IMR-90 (cell line): ENCODE measurements around the gene CTNNA2. TPM values are rescaled to one million over a fixed set of nuclear protein-coding genes. Genes with fewer than 3 reads are reported as not detected.

Experiments
- ATAC-seq: fragments of 200-7000 bp; cut with Tn5 transposase; 2 replicates; pipeline ENCODE4 v1.9.1; 2020; ENCODE audit warnings: low read depth, mild to moderate bottlenecking, moderate library complexity
- BruUV-seq: library from RNA; stranded (reverse); fragments of 400-500 nt; replicated peaks from 2 replicates; lab custom pipeline; 2021; lab: Mats Ljungman, UMichigan
- CTCF ChIA-PET: fragments of 300-600 bp; formaldehyde crosslinking; extraction: SDS; loops from one replicate; lab custom pipeline; 2021; ENCODE audit warnings: antibody characterized with exemption; lab: Yijun Ruan, JAX
- POLR2A ChIA-PET: fragments of 300-600 bp; sonication (Branson Sonifier 250); formaldehyde crosslinking; loops from one replicate; lab custom pipeline; 2022; ENCODE audit warnings: antibody characterized with exemption; ENCODE audit not compliant: unreplicated experiment; lab: Charles Lee
- DNase-seq: peaks from one replicate; pipeline ENCODE4 v3.0.0; 2013
- H2AFZ ChIP-seq: replicated peaks from 2 replicates; pipeline ENCODE3; 2013; ENCODE audit warnings: low read length, mild to moderate bottlenecking; ENCODE audit not compliant: poor library complexity
- H2AK5ac ChIP-seq: 2 replicates; pipeline ENCODE4 v1.6.1; 2013; ENCODE audit warnings: low read depth, low read length, inconsistent platforms
- H2AK9ac ChIP-seq: replicated peaks from 2 replicates; pipeline ENCODE3; 2013; ENCODE audit warnings: mild to moderate bottlenecking, low read depth, low read length, moderate library complexity; ENCODE audit not compliant: poor library complexity
- H2BK120ac ChIP-seq: 2 replicates; pipeline ENCODE4 v1.6.1; 2013; ENCODE audit warnings: low read depth, low read length, inconsistent platforms
- H2BK15ac ChIP-seq: 3 replicates; pipeline ENCODE4 v1.6.1; 2013; ENCODE audit warnings: low read depth, low read length, inconsistent platforms
- H2BK20ac ChIP-seq: 2 replicates; pipeline ENCODE4 v1.6.1; 2013; ENCODE audit warnings: low read depth, mild to moderate bottlenecking, inconsistent platforms, low read length, moderate library complexity
- H2BK5ac ChIP-seq: 2 replicates; pipeline ENCODE4 v1.6.1; 2013; ENCODE audit warnings: mild to moderate bottlenecking, low read depth, low read length, inconsistent platforms; ENCODE audit not compliant: poor library complexity, severe bottlenecking
- H3K14ac ChIP-seq: replicated peaks from 2 replicates; pipeline ENCODE4 v1.6.1; 2013; ENCODE audit warnings: low read depth, low read length, inconsistent platforms
- H3K18ac ChIP-seq: 2 replicates; pipeline ENCODE4 v1.6.1; 2013; ENCODE audit warnings: low read depth, low read length, control low read depth
- H3K23ac ChIP-seq: 2 replicates; pipeline ENCODE4 v1.6.1; 2013; ENCODE audit warnings: low read depth, low read length, inconsistent platforms
- H3K27ac ChIP-seq: 2 replicates; pipeline ENCODE4 v1.5.1; 2013; ENCODE audit warnings: mild to moderate bottlenecking, control low read depth, low read length; ENCODE audit not compliant: insufficient read depth
- H3K27me3 ChIP-seq: 2 replicates; pipeline ENCODE4 v1.6.1; 2013; ENCODE audit warnings: low read length; ENCODE audit not compliant: control insufficient read depth, insufficient read depth
- H3K36me3 ChIP-seq: 2 replicates; pipeline ENCODE4 v1.6.1; 2013; ENCODE audit warnings: low read length, mixed read lengths; ENCODE audit not compliant: control insufficient read depth, insufficient read depth
- H3K4ac ChIP-seq: 2 replicates; pipeline ENCODE4 v1.6.1; 2013; ENCODE audit warnings: low read depth, low read length, inconsistent platforms
- H3K4me1 ChIP-seq: 2 replicates; pipeline ENCODE4 v1.6.1; 2013; ENCODE audit warnings: low read length, mixed read lengths; ENCODE audit not compliant: control insufficient read depth, insufficient read depth
- H3K4me2 ChIP-seq: 2 replicates; pipeline ENCODE4 v1.6.1; 2013; ENCODE audit warnings: low read depth, mild to moderate bottlenecking, control low read depth, low read length, moderate library complexity
- H3K4me3 ChIP-seq: 2 replicates; pipeline ENCODE4 v1.5.1; 2013; ENCODE audit warnings: low read depth, mild to moderate bottlenecking, control low read depth, low read length, moderate library complexity; ENCODE audit not compliant: insufficient read depth
- H3K56ac ChIP-seq: 2 replicates; pipeline ENCODE4 v1.6.1; 2013; ENCODE audit warnings: low read length, inconsistent platforms; ENCODE audit not compliant: insufficient read depth; ENCODE audit errors: extremely low read depth
- H3K79me1 ChIP-seq, 2 experiments: 2 replicates each; pipeline ENCODE4 v1.6.1; 2013; ENCODE audit warnings: low read length in 2 of 2, inconsistent platforms in 1 of 2, low read depth in 1 of 2
- H3K9ac ChIP-seq: 2 replicates; pipeline ENCODE4 v1.6.1; 2013; ENCODE audit warnings: low read depth, low read length, control low read depth
- H3K9me1 ChIP-seq: 2 replicates; pipeline ENCODE4 v1.6.1; 2013; ENCODE audit warnings: low read length, inconsistent platforms; ENCODE audit not compliant: insufficient read depth
- H3K9me3 ChIP-seq: 2 replicates; pipeline ENCODE4 v1.6.1; 2013; ENCODE audit warnings: low read length; ENCODE audit not compliant: control insufficient read depth, insufficient read depth
- H4K20me1 ChIP-seq: 2 replicates; pipeline ENCODE4 v1.6.1; 2013; ENCODE audit warnings: low read length, inconsistent platforms; ENCODE audit not compliant: insufficient read depth
- H4K5ac ChIP-seq: 2 replicates; pipeline ENCODE4 v1.6.1; 2013; ENCODE audit warnings: mild to moderate bottlenecking, low read depth, low read length, control low read depth
- H4K8ac ChIP-seq, 2 experiments: 2 replicates each; pipeline ENCODE4 v1.6.1; 2013; ENCODE audit warnings: low read depth in 2 of 2, low read length in 2 of 2, control low read depth in 1 of 2, inconsistent platforms in 1 of 2
- H4K91ac ChIP-seq: 2 replicates; pipeline ENCODE4 v1.6.1; 2013; ENCODE audit warnings: low read depth, low read length, inconsistent platforms; ENCODE audit not compliant: insufficient read depth
- CEBPB ChIP-seq: IDR thresholded peaks from 2 replicates; pipeline ENCODE4 v1.6.1; 2012; ENCODE audit warnings: low read depth, low read length, improper control_type of control experiment
- MAFK ChIP-seq: IDR thresholded peaks from 2 replicates; pipeline ENCODE4 v1.6.1; 2012; ENCODE audit warnings: low read depth, low read length, improper control_type of control experiment
- dilution Hi-C: fragments of 300-500 bp; cut with HindIII; formaldehyde crosslinking; loops from one replicate; pipeline ENCODE4 v1.14.3; 2018; ENCODE audit warnings: low sequenced_read_pairs; ENCODE audit not compliant: unreplicated experiment
- in situ Hi-C: fragments of 300-500 bp; cut with MboI; formaldehyde crosslinking; loops from 3 replicates; pipeline ENCODE4 v1.14.3; 2019; ENCODE audit warnings: low sequenced_read_pairs, inconsistent platforms, mixed read lengths
- intact Hi-C: fragments of 100-400 bp; cut with micrococcal nuclease; formaldehyde crosslinking; loops from 2 replicates; pipeline ENCODE4 v1.10.0; 2022
- polyA plus RNA-seq, 3 experiments: library from polyadenylated mRNA; depleted of rRNA; stranded (reverse); fragments of >200 nt; gene quantifications; 2 replicates each; pipeline ENCODE4 v1.2.3, GENCODE V29; 2012; ENCODE audit warnings: low replicate concordance in 1 of 3
- total RNA-seq: library from RNA; depleted of rRNA; stranded (reverse); fragments of >200 nt; gene quantifications from 2 replicates; pipeline ENCODE4 v1.2.3, GENCODE V29; 2012

The CTNNA2 gene
- total and polyA plus RNA-seq, 2 of the 4 experiments (the other 2 are of a cell fraction): not detected

DNA sequence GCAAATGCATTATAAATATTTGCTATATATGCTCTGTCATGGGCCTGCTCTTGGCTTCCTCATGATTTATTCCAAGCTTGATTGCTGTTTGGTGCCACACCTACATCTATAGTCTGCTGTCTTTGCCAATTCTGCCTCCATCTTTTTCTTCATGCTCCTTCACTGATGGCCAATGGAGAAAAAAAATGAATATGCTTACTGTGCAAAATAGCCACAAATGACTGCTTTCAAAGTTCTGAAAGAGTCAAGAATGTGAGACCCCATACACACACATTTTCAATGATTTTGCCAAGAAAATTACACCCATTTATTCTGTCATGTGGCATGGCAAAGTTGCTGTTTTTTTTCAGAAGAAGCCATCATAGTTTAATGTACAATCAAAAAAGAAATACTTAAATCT, 1097.3 kb downstream of the CTNNA2 start:
- no peak for TF ChIP-seq CEBPB
- peak; percentile 77 for TF ChIP-seq MAFK
- Histone ChIP-seq H3K4me3 (no peak overlapping the region), H3K27me3 (no peaks in the 10 kb centered on the region), H2AK5ac (no peak overlapping the region), H3K79me1 (no peaks in the 10 kb centered on the region), H2BK120ac (no peak overlapping the region), H4K5ac (no peak overlapping the region), H2BK5ac (no peak overlapping the region), H3K9ac (no peak overlapping the region), H2BK15ac (no peak overlapping the region), H3K14ac (no peak overlapping the region), H3K56ac (no peak overlapping the region), H3K9me1 (no peaks in the 10 kb centered on the region), H4K20me1 (no peaks in the 10 kb centered on the region), H3K4ac (no peak overlapping the region), H3K18ac (no peak overlapping the region), H3K36me3 (no peaks in the 10 kb centered on the region), H4K8ac (no peak overlapping the region), H2AFZ (no peak overlapping the region), H4K91ac (no peak overlapping the region), H3K9me3 (no peaks in the 10 kb centered on the region), H3K4me2 (no peak overlapping the region), H2BK20ac (no peak overlapping the region), H3K4me1 (no peaks in the 10 kb centered on the region), H2AK9ac (no peak overlapping the region), H3K27ac (no peak overlapping the region), H3K23ac (no peak overlapping the region)
- in situ Hi-C loops (no loop called here), intact Hi-C loops (no loop called here), dilution Hi-C loops (no loop called here)
- POLR2A ChIA-PET: no interaction called here
- no peak for ATAC-seq
- CTCF ChIA-PET: no interaction called here
- no TSS peak for BruUV-seq
- DNase-seq: no peak
